Islet precursor cell (in vitro differentiated cells): ENCODE data around the gene DRC7.

Experiments used
- DNase-seq: peaks from one replicate; pipeline ENCODE4 v3.0.0-alpha.2; 2018

Gene DRC7

GRCh38 chr16:57679016-57679415 is 15.6 kb upstream of the DRC7 start:
- no peak for DNase-seq

- DNase-seq: no peak
These were observed 14.7 kb upstream of the DRC7 start for GRCh38 chr16:57679767-57680482.

GRCh38 chr16:57680842-57681375 is 13.7 kb upstream of the DRC7 start:
- DNase-seq: no peak

- DNase-seq: no peak
These were observed 12.5 kb upstream of the DRC7 start for GRCh38 chr16:57681950-57682728.

- no peak for DNase-seq
These were observed 11.6 kb upstream of the DRC7 start for GRCh38 chr16:57682809-57683635.

GRCh38 chr16:57683636-57684545 is 10.7 kb upstream of the DRC7 start:
- no peak for DNase-seq

GRCh38 chr16:57684626-57685358 is 9.8 kb upstream of the DRC7 start:
- DNase-seq: no peak

- no peak for DNase-seq
These were observed 9.0 kb upstream of the DRC7 start for GRCh38 chr16:57685633-57686032.

- no peak for DNase-seq
These were observed 8.0 kb upstream of the DRC7 start for GRCh38 chr16:57686577-57686976.

- DNase-seq: no peak
These were observed 7.2 kb upstream of the DRC7 start for GRCh38 chr16:57687363-57687929.

GRCh38 chr16:57688487-57688986 is 6.1 kb upstream of the DRC7 start:
- no peak for DNase-seq

- no peak for DNase-seq
These were observed 5.4 kb upstream of the DRC7 start for GRCh38 chr16:57688987-57689761.

- no peak for DNase-seq
These were observed 4.6 kb upstream of the DRC7 start for GRCh38 chr16:57689762-57690558.

- no peak for DNase-seq
These were observed 3.7 kb upstream of the DRC7 start for GRCh38 chr16:57690782-57691471.

GRCh38 chr16:57692636-57693035 is 2.0 kb upstream of the DRC7 start:
- no peak for DNase-seq

GRCh38 chr16:57693550-57693949 is 1.1 kb upstream of the DRC7 start:
- no peak for DNase-seq

GRCh38 chr16:57694231-57694724 is 328 bp upstream of the DRC7 start:
- no peak for DNase-seq

- no peak for DNase-seq
These were observed 1.1 kb downstream of the DRC7 start for GRCh38 chr16:57695680-57696069.
